ENCODE results near the gene ZNF431. TPM values are rescaled to one million over a fixed set of nuclear protein-coding genes. Genes with fewer than 3 reads are reported as not detected.

Gene ZNF431
- polyA plus RNA-seq, 1 of the 3 experiments (the other 2 are of a cell fraction) = 2.4 TPM

DNA sequence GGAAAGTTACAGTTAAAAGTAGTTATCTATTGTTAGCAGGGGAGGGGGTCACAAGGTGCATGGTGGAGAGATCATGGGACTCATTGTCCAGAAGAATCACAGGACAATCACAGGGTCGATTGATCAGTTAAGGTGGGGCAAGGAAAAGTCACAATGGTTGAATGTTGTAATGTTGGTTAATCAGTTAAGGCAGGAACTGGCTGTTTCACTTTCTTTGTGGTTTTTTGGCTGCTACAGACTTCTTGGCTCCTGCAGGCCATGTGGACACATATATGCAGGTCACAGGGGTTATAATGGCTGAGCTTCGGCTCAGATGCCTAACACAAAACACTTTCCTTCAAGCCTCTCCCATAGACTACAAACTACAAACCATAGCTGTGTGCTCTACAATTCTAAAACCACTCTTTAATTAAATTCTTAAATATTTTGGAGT is 6.9 kb upstream of the ZNF431 start:
- WGBS (ENCODE audit: low lambda C conversion rate) = 37% methylated on average over 2 of the region's 2 CpGs
- no peaks in the 10 kb centered on the region for H3F3A ChIP-seq (replicated peaks; ENCODE audit: insufficient read depth)
- no peaks in the 10 kb centered on the region for H4K20me1 ChIP-seq (ENCODE audit: insufficient read depth)
- no peak overlapping the region for H3K4me2 ChIP-seq
- DNase-seq = no peak
- H3K36me3 ChIP-seq (replicated peaks in 1 of 2; ENCODE audit: control insufficient read depth in 1 of 2, insufficient read depth in 2 of 2, low read length in 1 of 2) = no peaks in the 10 kb centered on the region
- H3K79me2 ChIP-seq (ENCODE audit: insufficient read depth) = no peaks in the 10 kb centered on the region
- TF ChIP-seq SMC3 (IDR thresholded peaks at IDR 0.05; ENCODE audit: low read depth, low read length) = no peak
- no peak for TF ChIP-seq NFIC (IDR thresholded peaks at IDR 0.05; ENCODE audit: borderline replicate concordance)
- no peak for TF ChIP-seq SIN3A (IDR thresholded peaks at IDR 0.05; ENCODE audit: borderline replicate concordance, low read depth, low read length)
- no peak for TF ChIP-seq NRF1 (IDR thresholded peaks at IDR 0.05; ENCODE audit: low read depth, low read length)
- TF ChIP-seq CHD2 (IDR thresholded peaks at IDR 0.05; ENCODE audit: low read length, partially characterized antibody) = no peak
- no peak for TF ChIP-seq RCOR1 (IDR thresholded peaks at IDR 0.05; ENCODE audit: low read length)
- TF ChIP-seq, protein P1, sequence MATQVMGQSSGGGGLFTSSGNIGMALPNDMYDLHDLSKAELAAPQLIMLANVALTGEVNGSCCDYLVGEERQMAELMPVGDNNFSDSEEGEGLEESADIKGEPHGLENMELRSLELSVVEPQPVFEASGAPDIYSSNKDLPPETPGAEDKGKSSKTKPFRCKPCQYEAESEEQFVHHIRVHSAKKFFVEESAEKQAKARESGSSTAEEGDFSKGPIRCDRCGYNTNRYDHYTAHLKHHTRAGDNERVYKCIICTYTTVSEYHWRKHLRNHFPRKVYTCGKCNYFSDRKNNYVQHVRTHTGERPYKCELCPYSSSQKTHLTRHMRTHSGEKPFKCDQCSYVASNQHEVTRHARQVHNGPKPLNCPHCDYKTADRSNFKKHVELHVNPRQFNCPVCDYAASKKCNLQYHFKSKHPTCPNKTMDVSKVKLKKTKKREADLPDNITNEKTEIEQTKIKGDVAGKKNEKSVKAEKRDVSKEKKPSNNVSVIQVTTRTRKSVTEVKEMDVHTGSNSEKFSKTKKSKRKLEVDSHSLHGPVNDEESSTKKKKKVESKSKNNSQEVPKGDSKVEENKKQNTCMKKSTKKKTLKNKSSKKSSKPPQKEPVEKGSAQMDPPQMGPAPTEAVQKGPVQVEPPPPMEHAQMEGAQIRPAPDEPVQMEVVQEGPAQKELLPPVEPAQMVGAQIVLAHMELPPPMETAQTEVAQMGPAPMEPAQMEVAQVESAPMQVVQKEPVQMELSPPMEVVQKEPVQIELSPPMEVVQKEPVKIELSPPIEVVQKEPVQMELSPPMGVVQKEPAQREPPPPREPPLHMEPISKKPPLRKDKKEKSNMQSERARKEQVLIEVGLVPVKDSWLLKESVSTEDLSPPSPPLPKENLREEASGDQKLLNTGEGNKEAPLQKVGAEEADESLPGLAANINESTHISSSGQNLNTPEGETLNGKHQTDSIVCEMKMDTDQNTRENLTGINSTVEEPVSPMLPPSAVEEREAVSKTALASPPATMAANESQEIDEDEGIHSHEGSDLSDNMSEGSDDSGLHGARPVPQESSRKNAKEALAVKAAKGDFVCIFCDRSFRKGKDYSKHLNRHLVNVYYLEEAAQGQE (IDR thresholded peaks at IDR 0.05; ENCODE audit: low read depth, low read length) = no peak
- no peak for TF ChIP-seq ELF1 (IDR thresholded peaks at IDR 0.05)
- TF ChIP-seq RFX5 (IDR thresholded peaks at IDR 0.05; ENCODE audit: low read length) = no peak
- no peak for TF ChIP-seq POLR2AphosphoS5 (IDR thresholded peaks at IDR 0.05; ENCODE audit: low read depth, low read length)
- H3K27ac ChIP-seq (ENCODE audit: low read depth in 2 of 2, low read length in 1 of 2) = no peak overlapping the region
- H3K27me3 ChIP-seq (ENCODE audit: insufficient read depth) = no peaks in the 10 kb centered on the region
- no peak overlapping the region for H3K4me3 ChIP-seq (ENCODE audit: low read depth in 2 of 2, low read length in 1 of 2)
- H2AFZ ChIP-seq (ENCODE audit: low read depth) = no peak overlapping the region
- no peak overlapping the region for H3K9ac ChIP-seq
- no peaks in the 10 kb centered on the region for H3K4me1 ChIP-seq (ENCODE audit: control insufficient read depth in 1 of 2, insufficient read depth in 2 of 2, low read depth in 1 of 2, low read length in 1 of 2)
- CTCF ChIA-PET = no interaction called here
- no peaks in the 10 kb centered on the region for H3K9me3 ChIP-seq
- H3K9me2 ChIP-seq = no peaks in the 10 kb centered on the region
- POLR2A ChIA-PET = no interaction called here

DNA sequence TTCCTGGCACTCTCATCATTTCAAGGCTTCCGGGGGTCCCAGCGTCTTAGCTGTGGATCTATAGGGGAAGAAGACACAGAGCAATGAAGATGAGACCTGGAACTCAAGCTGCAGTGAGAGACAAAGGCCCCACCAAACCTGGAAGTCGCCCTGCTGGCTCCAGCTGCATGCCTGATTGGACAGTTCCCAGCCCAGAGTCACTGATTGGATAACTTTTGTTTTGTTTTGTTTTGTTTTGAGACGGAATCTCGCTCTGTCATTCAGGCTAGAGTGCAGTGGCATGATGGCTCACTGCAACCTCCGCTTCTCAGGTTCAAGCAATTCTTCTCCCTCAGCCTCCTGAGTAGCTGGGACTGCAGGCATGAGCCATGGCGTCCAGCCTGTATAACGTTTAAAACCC is 6.4 kb upstream of the ZNF431 start:
- H3K4me1 ChIP-seq (ENCODE audit: control insufficient read depth in 1 of 2, insufficient read depth in 2 of 2, low read depth in 1 of 2, low read length in 1 of 2) = no peaks in the 10 kb centered on the region
- H3K4me2 ChIP-seq = no peak overlapping the region
- H3K9me3 ChIP-seq = no peaks in the 10 kb centered on the region
- no peak overlapping the region for H3K9ac ChIP-seq
- H3K79me2 ChIP-seq (ENCODE audit: insufficient read depth) = no peaks in the 10 kb centered on the region
- H4K20me1 ChIP-seq (ENCODE audit: insufficient read depth) = no peaks in the 10 kb centered on the region
- no peak overlapping the region for H2AFZ ChIP-seq (ENCODE audit: low read depth)
- no peak overlapping the region for H3K27ac ChIP-seq (ENCODE audit: low read depth in 2 of 2, low read length in 1 of 2)
- no peaks in the 10 kb centered on the region for H3K9me2 ChIP-seq
- DNase-seq = no peak
- no peaks in the 10 kb centered on the region for H3F3A ChIP-seq (replicated peaks; ENCODE audit: insufficient read depth)
- no peaks in the 10 kb centered on the region for H3K27me3 ChIP-seq (ENCODE audit: insufficient read depth)
- WGBS (ENCODE audit: low lambda C conversion rate) = 64% methylated on average over 8 of the region's 8 CpGs
- CTCF ChIA-PET = no interaction called here
- POLR2A ChIA-PET = no interaction called here
- TF ChIP-seq FOXJ3 (CRISPR knock-in tag; IDR thresholded peaks at IDR 0.05) (no peak), JUND (IDR thresholded peaks at IDR 0.05) (no peak)
- no peak overlapping the region for H3K4me3 ChIP-seq (ENCODE audit: low read depth in 2 of 2, low read length in 1 of 2)
- H3K36me3 ChIP-seq (replicated peaks in 1 of 2; ENCODE audit: control insufficient read depth in 1 of 2, insufficient read depth in 2 of 2, low read length in 1 of 2) = no peaks in the 10 kb centered on the region
